HG02588 (cell line): Measurements from ENCODE around the gene MYT1.

Source experiments
- ATAC-seq: cut with Tn5 transposase; IDR thresholded peaks from one replicate; pipeline ENCODE4 v1.9.1; 2021; ENCODE audit warnings: mild to moderate bottlenecking, moderate library complexity; ENCODE audit not compliant: unreplicated experiment

The MYT1 gene

GRCh38 chr20:64139199-64140060 lies 24.8 kb upstream of the MYT1 start:
- ATAC-seq, result no peak

- no peak for ATAC-seq
Observed at GRCh38 chr20:64140061-64140931, 24.0 kb upstream of the MYT1 start.

GRCh38 chr20:64140956-64141355 lies 23.3 kb upstream of the MYT1 start:
- ATAC-seq, result no peak

- ATAC-seq, result no peak
Observed at GRCh38 chr20:64142590-64142989, 21.7 kb upstream of the MYT1 start.

- no peak for ATAC-seq
Observed at GRCh38 chr20:64143018-64143801, 21.0 kb upstream of the MYT1 start.

- ATAC-seq, result no peak
Observed at GRCh38 chr20:64144144-64144912, 19.9 kb upstream of the MYT1 start.

GRCh38 chr20:64145458-64146300 lies 18.6 kb upstream of the MYT1 start:
- ATAC-seq, result no peak

GRCh38 chr20:64146301-64146935 lies 17.8 kb upstream of the MYT1 start:
- no peak for ATAC-seq

- no peak for ATAC-seq
Observed at GRCh38 chr20:64146936-64147477, 17.2 kb upstream of the MYT1 start.

- no peak for ATAC-seq
Observed at GRCh38 chr20:64148581-64148980, 15.7 kb upstream of the MYT1 start.

GRCh38 chr20:64149141-64149540 lies 15.1 kb upstream of the MYT1 start:
- ATAC-seq, result no peak

- ATAC-seq, result no peak
Observed at GRCh38 chr20:64149809-64150560, 14.3 kb upstream of the MYT1 start.

- ATAC-seq, result no peak
Observed at GRCh38 chr20:64150756-64151632, 13.3 kb upstream of the MYT1 start.

- no peak for ATAC-seq
Observed at GRCh38 chr20:64151633-64152530, 12.4 kb upstream of the MYT1 start.

- no peak for ATAC-seq
Observed at GRCh38 chr20:64152906-64153305, 11.3 kb upstream of the MYT1 start.

GRCh38 chr20:64153410-64153809 lies 10.8 kb upstream of the MYT1 start:
- ATAC-seq, result no peak
